Measurements from ENCODE around the gene TMEM233. TPM values are rescaled to one million over a fixed set of nuclear protein-coding genes. Genes with fewer than 3 reads are reported as not detected.
"Not testable (repeated sequence)": the region's sequence is repeated elsewhere in the genome, so short reads cannot be mapped to it uniquely, and the experiment has no call there.

The TMEM233 gene
- total RNA-seq, 1 experiment from 2014 or later: 0.28 TPM

- POLR2A ChIA-PET: interaction anchor here (0.6 kb wide), 2 partner anchors 17 to 531 kb away, joined by 3 to 4 read pairs; no protein-coding TSS in a partner anchor
- no peak for DNase-seq (ENCODE audit: low spot score)
- Mint-ChIP-seq H3K9me3 (peaks cover 41% of the 10 kb centered on the region), H3K4me3 (no peak overlapping the region), H3K27ac (no peak overlapping the region), H3K36me3 (peaks cover 11% of the 10 kb centered on the region), H3K4me1 (no peaks in the 10 kb centered on the region), H3K27me3 (ENCODE audit: low read depth) (peaks cover 4% of the 10 kb centered on the region; the same call in 1 of the 2 replicates)
- CTCF ChIA-PET: interaction anchor here (0.6 to 1.9 kb wide), 9 partner anchors 9 to 712 kb away, joined by 3 to 8 read pairs (median 5); partner anchors contain the start of gene PRKAB1
- TF ChIP-seq ZNF532 (CRISPR knock-in tag; IDR thresholded peaks at IDR 0.05; ENCODE audit: borderline replicate concordance) (no peak), CTCF (IDR thresholded peaks at IDR 0.05) (peak; percentile 85)
- no peak for ATAC-seq
Observed at GRCh38 chr12:119649202-119649808, 55.7 kb downstream of the TMEM233 start.

- H3K4me1 Mint-ChIP-seq: no peaks in the 10 kb centered on the region
- H3K36me3 Mint-ChIP-seq: peaks cover 11% of the 10 kb centered on the region
- ATAC-seq (no peak), DNase-seq (ENCODE audit: low spot score) (no peak)
- no peak overlapping the region for H3K27ac Mint-ChIP-seq
- H3K9me3 Mint-ChIP-seq: peaks cover 36% of the 10 kb centered on the region
- CTCF ChIA-PET: interaction anchor here (3.5 kb wide), 1 partner anchor 10 kb away, joined by 30 read pairs; no protein-coding TSS in a partner anchor
- no peak overlapping the region for H3K4me3 Mint-ChIP-seq
- H3K27me3 Mint-ChIP-seq (ENCODE audit: low read depth): peaks cover 4% of the 10 kb centered on the region; the same call in 1 of the 2 replicates
- POLR2A ChIA-PET: no interaction called here
- no peak for TF ChIP-seq TEAD4 (CRISPR knock-in tag; IDR thresholded peaks at IDR 0.05)
- no peak for TF ChIP-seq ZBTB43 (CRISPR knock-in tag; IDR thresholded peaks at IDR 0.05)
- TF ChIP-seq ERG (CRISPR knock-in tag; IDR thresholded peaks at IDR 0.05): no peak
- no peak for TF ChIP-seq SP1 (CRISPR knock-in tag; conservative IDR thresholded peaks at IDR 0.05)
- TF ChIP-seq USF2 (CRISPR knock-in tag; IDR thresholded peaks at IDR 0.05): no peak
- no peak for TF ChIP-seq ZNF219 (CRISPR knock-in tag; IDR thresholded peaks at IDR 0.05; ENCODE audit: borderline replicate concordance)
Observed at GRCh38 chr12:119652665-119653064, 59.1 kb downstream of the TMEM233 start.

- peaks cover 11% of the 10 kb centered on the region for H3K36me3 Mint-ChIP-seq
- CTCF ChIA-PET: interaction anchor here (1.9 kb wide), 1 partner anchor 10 kb away, joined by 13 read pairs; the partner anchor contains the start of gene PRKAB1
- H3K4me3 Mint-ChIP-seq; H3K4me1 Mint-ChIP-seq; ATAC-seq; H3K27ac Mint-ChIP-seq; H3K27me3 Mint-ChIP-seq (ENCODE audit: low read depth); POLR2A ChIA-PET; DNase-seq (ENCODE audit: low spot score): not testable (repeated sequence)
- peaks cover 24% of the 10 kb centered on the region for H3K9me3 Mint-ChIP-seq
Observed at GRCh38 chr12:119657001-119657400, 63.4 kb downstream of the TMEM233 start.

GRCh38 chr12:119658166-119658565, 64.6 kb downstream of the TMEM233 start:
- DNase-seq (ENCODE audit: low spot score); H3K36me3 Mint-ChIP-seq; H3K4me1 Mint-ChIP-seq; H3K27ac Mint-ChIP-seq; ATAC-seq; POLR2A ChIA-PET; H3K4me3 Mint-ChIP-seq: not testable (repeated sequence)
- Mint-ChIP-seq H3K27me3 (ENCODE audit: low read depth) (peaks cover 14% of the 10 kb centered on the region), H3K9me3 (peaks cover 14% of the 10 kb centered on the region)
- CTCF ChIA-PET: interaction anchor here (0.7 to 2.5 kb wide), 5 partner anchors 9 to 213 kb away, joined by 3 to 17 read pairs (median 7); partner anchors contain the start of gene PRKAB1
